Loucy (cell line): ENCODE data around the gene MAST4.
A peak's percentile ranks its signal among the peaks of the same experiment; 100 is the strongest.

Source experiments
- H2AFZ ChIP-seq: fragments of 200-600 bp; sonication (generic); 2 replicates; pipeline ENCODE4 v1.6.0; 2016; ENCODE audit warnings: antibody characterized with exemption, mild to moderate bottlenecking, low read length, moderate library complexity
- H3F3A ChIP-seq: fragments of 200-600 bp; 2 replicates; pipeline ENCODE4 v1.6.0; 2016; ENCODE audit warnings: antibody characterized with exemption, low read depth, mild to moderate bottlenecking
- H3K27me3 ChIP-seq: fragments of 200-600 bp; sonication (generic); 2 replicates; pipeline ENCODE4 v1.6.1; 2014; ENCODE audit warnings: low read length, mild to moderate bottlenecking; ENCODE audit not compliant: insufficient read depth, poor library complexity, severe bottlenecking
- H3K36me3 ChIP-seq: fragments of 200-600 bp; sonication (generic); 2 replicates; pipeline ENCODE4 v1.6.1; 2016; ENCODE audit warnings: low read length; ENCODE audit not compliant: insufficient read depth
- H3K4me1 ChIP-seq: fragments of 200-600 bp; sonication (generic); 2 replicates; pipeline ENCODE4 v1.5.1; 2014; ENCODE audit warnings: low read length, mild to moderate bottlenecking; ENCODE audit not compliant: insufficient read depth, poor library complexity, severe bottlenecking
- H3K4me2 ChIP-seq: fragments of 200-600 bp; sonication (generic); 2 replicates; pipeline ENCODE4 v1.6.0; 2014; ENCODE audit warnings: antibody characterized with exemption, low read length, low read depth, mild to moderate bottlenecking; ENCODE audit not compliant: poor library complexity, severe bottlenecking
- H3K4me3 ChIP-seq: fragments of 200-600 bp; sonication (generic); 2 replicates; pipeline ENCODE4 v1.5.1; 2014; ENCODE audit warnings: low read length, mild to moderate bottlenecking, mixed read lengths; ENCODE audit not compliant: poor library complexity, severe bottlenecking
- H3K79me2 ChIP-seq: fragments of 200-600 bp; sonication (generic); 2 replicates; pipeline ENCODE4 v1.6.1; 2014; ENCODE audit warnings: low read length; ENCODE audit not compliant: insufficient read depth
- H3K9ac ChIP-seq: fragments of 200-600 bp; sonication (generic); 2 replicates; pipeline ENCODE4 v1.6.0; 2014; ENCODE audit warnings: mild to moderate bottlenecking, low read depth, low read length, moderate library complexity; ENCODE audit not compliant: poor library complexity, severe bottlenecking
- H3K9me2 ChIP-seq: fragments of 200-600 bp; sonication (generic); replicated peaks from 2 replicates; pipeline ENCODE4 v1.6.1; 2016; ENCODE audit warnings: low read depth, low read length, mixed read lengths
- H3K9me3 ChIP-seq: fragments of 200-600 bp; sonication (generic); 2 replicates; pipeline ENCODE4 v1.6.1; 2014; ENCODE audit warnings: mild to moderate bottlenecking, antibody characterized with exemption, low read length, low read depth; ENCODE audit not compliant: insufficient read depth
- H4K20me1 ChIP-seq: fragments of 200-600 bp; sonication (generic); 2 replicates; pipeline ENCODE4 v1.6.0; 2014; ENCODE audit warnings: antibody characterized with exemption, low read length, mild to moderate bottlenecking; ENCODE audit not compliant: insufficient read depth, poor library complexity, severe bottlenecking
- EZH2phosphoT487 ChIP-seq: fragments of 200-600 bp; IDR thresholded peaks from 2 replicates; pipeline ENCODE4 v1.6.1; 2018; ENCODE audit warnings: antibody characterized with exemption, mild to moderate bottlenecking, moderate library complexity, borderline replicate concordance
- TF ChIP-seq, protein P1 (sequence below): fragments of 200-600 bp; sonication (generic); conservative IDR thresholded peaks from 2 replicates; pipeline ENCODE4 v1.5.1; 2014; ENCODE audit warnings: mild to moderate bottlenecking, antibody characterized with exemption, low read length

MAST4 gene

DNA sequence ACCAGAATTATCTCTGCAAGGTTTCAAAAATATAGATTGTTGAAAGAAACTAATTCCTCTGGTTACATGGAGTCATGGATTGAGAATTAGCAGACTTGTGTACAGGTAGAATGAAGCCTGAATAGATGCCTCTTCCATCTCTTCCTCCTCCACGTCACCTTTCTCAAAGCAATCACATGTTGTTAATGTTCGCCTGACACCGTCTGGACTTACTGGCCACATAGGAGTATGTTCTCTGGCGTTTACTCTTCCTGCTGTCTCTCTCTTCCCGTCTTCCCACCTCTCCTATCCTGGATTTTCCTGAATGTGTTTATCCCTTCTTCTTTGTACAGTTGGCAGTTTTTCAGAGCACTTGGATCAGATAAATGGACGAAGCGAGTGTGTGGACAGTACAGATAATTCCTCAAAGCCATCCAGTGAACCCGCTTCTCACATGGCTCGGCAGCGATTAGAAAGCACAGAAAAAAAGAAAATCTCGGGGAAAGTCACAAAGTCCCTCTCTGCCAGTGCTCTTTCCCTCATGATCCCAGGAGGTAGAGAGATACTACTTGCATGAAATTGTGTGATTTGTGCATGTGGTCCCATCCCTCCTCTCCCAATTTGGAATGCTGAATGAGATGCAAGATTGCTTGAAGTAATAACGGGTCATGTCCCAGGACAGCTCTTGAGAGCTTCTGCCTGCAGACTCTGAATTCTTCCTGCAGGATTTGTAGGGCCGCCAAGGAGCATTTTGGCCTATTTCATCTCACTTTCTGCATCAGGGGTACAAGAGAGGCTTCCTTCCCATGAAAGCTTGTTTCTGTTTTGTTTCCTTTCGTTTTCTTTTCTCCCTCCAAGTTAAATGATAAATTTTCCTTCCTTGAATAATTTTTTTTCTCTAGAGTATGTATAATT is 553.1 kb downstream of the MAST4 start:
- Histone ChIP-seq H2AFZ (no peak overlapping the region), H3K9me3 (no peaks in the 10 kb centered on the region), H3K4me3 (no peak overlapping the region), H3K9ac (no peak overlapping the region), H3K36me3 (peaks cover 72% of the 10 kb centered on the region; the same call in 1 of the 2 replicates), H3F3A (no peaks in the 10 kb centered on the region), H4K20me1 (no peaks in the 10 kb centered on the region), H3K4me2 (no peak overlapping the region), H3K4me1 (no peaks in the 10 kb centered on the region), H3K27me3 (no peaks in the 10 kb centered on the region), H3K9me2 (no peaks in the 10 kb centered on the region), H3K79me2 (no peaks in the 10 kb centered on the region)
- TF ChIP-seq EZH2phosphoT487, result no peak
- TF ChIP-seq, protein P1, sequence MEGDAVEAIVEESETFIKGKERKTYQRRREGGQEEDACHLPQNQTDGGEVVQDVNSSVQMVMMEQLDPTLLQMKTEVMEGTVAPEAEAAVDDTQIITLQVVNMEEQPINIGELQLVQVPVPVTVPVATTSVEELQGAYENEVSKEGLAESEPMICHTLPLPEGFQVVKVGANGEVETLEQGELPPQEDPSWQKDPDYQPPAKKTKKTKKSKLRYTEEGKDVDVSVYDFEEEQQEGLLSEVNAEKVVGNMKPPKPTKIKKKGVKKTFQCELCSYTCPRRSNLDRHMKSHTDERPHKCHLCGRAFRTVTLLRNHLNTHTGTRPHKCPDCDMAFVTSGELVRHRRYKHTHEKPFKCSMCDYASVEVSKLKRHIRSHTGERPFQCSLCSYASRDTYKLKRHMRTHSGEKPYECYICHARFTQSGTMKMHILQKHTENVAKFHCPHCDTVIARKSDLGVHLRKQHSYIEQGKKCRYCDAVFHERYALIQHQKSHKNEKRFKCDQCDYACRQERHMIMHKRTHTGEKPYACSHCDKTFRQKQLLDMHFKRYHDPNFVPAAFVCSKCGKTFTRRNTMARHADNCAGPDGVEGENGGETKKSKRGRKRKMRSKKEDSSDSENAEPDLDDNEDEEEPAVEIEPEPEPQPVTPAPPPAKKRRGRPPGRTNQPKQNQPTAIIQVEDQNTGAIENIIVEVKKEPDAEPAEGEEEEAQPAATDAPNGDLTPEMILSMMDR, result no peak

- Histone ChIP-seq H3K4me3 (no peak overlapping the region), H3K4me2 (no peak overlapping the region)
Observed at GRCh38 chr5:67149951-67150523, 553.8 kb downstream of the MAST4 start.

GRCh38 chr5:67152400-67152799 is 556.2 kb downstream of the MAST4 start:
- Histone ChIP-seq H3K4me3 (no peak overlapping the region), H4K20me1 (no peaks in the 10 kb centered on the region), H3K27me3 (no peaks in the 10 kb centered on the region), H2AFZ (no peak overlapping the region), H3K4me2 (no peak overlapping the region), H3F3A (no peaks in the 10 kb centered on the region), H3K9ac (no peak overlapping the region), H3K9me3 (no peaks in the 10 kb centered on the region), H3K9me2 (no peaks in the 10 kb centered on the region), H3K4me1 (no peaks in the 10 kb centered on the region), H3K79me2 (no peaks in the 10 kb centered on the region), H3K36me3 (peaks cover 59% of the 10 kb centered on the region; the same call in 1 of the 2 replicates)
- TF ChIP-seq, protein P1, result no peak
- TF ChIP-seq EZH2phosphoT487, result no peak

More at GRCh38 chr5:67149951-67150523, 553.8 kb downstream of the MAST4 start:
- H3K9me2 ChIP-seq, result no peaks in the 10 kb centered on the region
- peaks cover 72% of the 10 kb centered on the region; the same call in 1 of the 2 replicates for H3K36me3 ChIP-seq
- no peak overlapping the region for H2AFZ ChIP-seq
- H3K27me3 ChIP-seq, result no peaks in the 10 kb centered on the region
- no peaks in the 10 kb centered on the region for H3K9me3 ChIP-seq
- no peak for TF ChIP-seq EZH2phosphoT487
- TF ChIP-seq, protein P1, result peak; percentile 60
- no peaks in the 10 kb centered on the region for H4K20me1 ChIP-seq
- no peaks in the 10 kb centered on the region for H3K79me2 ChIP-seq
- H3K9ac ChIP-seq, result no peak overlapping the region
- no peaks in the 10 kb centered on the region for H3K4me1 ChIP-seq
- H3F3A ChIP-seq, result no peaks in the 10 kb centered on the region
